ENCODE data around the gene TRIM31. TPM values are rescaled to one million over a fixed set of nuclear protein-coding genes. Genes with fewer than 3 reads are reported as not detected.
A peak's percentile ranks its signal among the peaks of the same experiment; 100 is the strongest.
"Not testable (repeated sequence)": the region's sequence is repeated elsewhere in the genome, so short reads cannot be mapped to it uniquely, and the experiment has no call there.

Gene TRIM31
- total RNA-seq, 2 experiments from 2014 or later, result 0.17 TPM; not detected in 1

DNA sequence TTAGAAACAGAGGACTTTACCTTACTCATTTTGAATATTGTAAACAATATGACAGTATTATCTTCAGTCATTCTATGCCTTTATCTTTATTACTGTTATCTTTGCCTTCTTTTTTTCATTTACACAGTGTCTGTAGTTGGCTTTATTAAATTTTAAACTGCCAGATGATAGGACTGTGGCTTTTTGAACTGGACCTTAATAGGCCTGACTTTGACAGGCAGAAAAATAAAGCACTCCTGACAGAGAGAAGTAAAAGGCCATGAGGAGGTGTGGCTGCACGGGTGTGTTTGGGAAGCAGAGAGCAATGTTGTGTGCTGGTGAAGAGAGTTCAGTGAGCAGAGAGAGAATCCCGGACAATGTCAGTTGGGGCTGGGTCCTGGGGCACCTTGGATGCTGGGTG lies 30.9 kb upstream of the TRIM31 start:
- Mint-ChIP-seq H3K27ac (no peak overlapping the region), H3K27me3 (ENCODE audit: low read depth) (peaks cover 41% of the 10 kb centered on the region), H3K4me1 (ENCODE audit: low read depth) (no peaks in the 10 kb centered on the region), H3K36me3 (ENCODE audit: low read depth) (no peaks in the 10 kb centered on the region), H3K4me3 (no peak overlapping the region), H3K9me3 (no peaks in the 10 kb centered on the region)
- DNase-seq, result no peak
- CTCF ChIA-PET, result interaction anchor here (0.6 to 2.9 kb wide), 3 partner anchors 11 to 813 kb away, joined by 3 to 8 read pairs (median 3); no protein-coding TSS in a partner anchor
- intact Hi-C loops (cut with micrococcal nuclease), result no loop called here

DNA sequence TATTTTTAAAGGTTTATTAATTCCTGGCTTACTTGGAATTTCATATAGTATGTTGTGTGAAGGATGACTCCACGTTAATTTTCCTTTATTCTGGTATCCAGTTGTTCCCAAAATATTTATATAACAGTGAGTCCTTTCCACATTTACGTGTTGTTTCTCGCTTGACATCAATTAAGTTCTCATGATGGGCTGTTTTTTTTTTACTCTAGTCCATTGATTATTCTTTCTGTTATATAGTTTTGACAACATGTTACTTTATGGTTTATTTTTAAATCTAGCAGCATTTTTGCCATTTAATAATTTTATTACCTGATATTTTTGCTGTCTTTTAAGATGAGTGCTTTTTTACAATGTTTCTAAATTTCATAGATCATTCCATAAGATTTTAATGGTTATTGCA lies 29.8 kb upstream of the TRIM31 start:
- Mint-ChIP-seq H3K27me3 (ENCODE audit: low read depth) (peaks cover 33% of the 10 kb centered on the region), H3K9me3 (no peaks in the 10 kb centered on the region)
- CTCF ChIA-PET, result interaction anchor here (2.9 kb wide), 1 partner anchor 12 kb away, joined by 8 read pairs; no protein-coding TSS in a partner anchor

DNA sequence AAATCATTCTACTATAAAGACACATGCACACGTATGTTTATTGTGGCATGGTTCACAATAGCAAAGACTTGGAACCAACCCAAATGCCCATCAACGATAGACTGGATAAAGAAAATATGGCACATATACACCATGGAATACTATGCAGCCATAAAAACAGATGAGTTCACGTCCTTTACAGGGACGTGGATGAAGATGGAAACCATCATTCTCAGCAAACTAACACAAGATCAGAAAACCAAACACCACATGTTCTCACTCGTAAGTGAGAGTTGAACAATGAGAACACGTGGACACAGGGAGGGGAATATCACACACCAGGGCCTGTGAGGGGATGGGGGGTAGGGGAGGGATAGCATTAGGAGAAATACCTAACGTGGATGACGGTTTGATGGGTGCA lies 27.4 kb upstream of the TRIM31 start:
- H3K9me3 Mint-ChIP-seq; H3K4me3 Mint-ChIP-seq; H3K36me3 Mint-ChIP-seq (ENCODE audit: low read depth); DNase-seq; H3K4me1 Mint-ChIP-seq (ENCODE audit: low read depth); intact Hi-C loops (cut with micrococcal nuclease); H3K27ac Mint-ChIP-seq; CTCF ChIA-PET: not testable (repeated sequence)
- H3K27me3 Mint-ChIP-seq (ENCODE audit: low read depth), result peaks cover 37% of the 10 kb centered on the region

More for the DNA sequence above, 29.8 kb upstream of the TRIM31 start:
- no peak for DNase-seq
- H3K4me1 Mint-ChIP-seq (ENCODE audit: low read depth), result no peaks in the 10 kb centered on the region
- no peak overlapping the region for H3K27ac Mint-ChIP-seq
- H3K4me3 Mint-ChIP-seq, result no peak overlapping the region
- no peaks in the 10 kb centered on the region for H3K36me3 Mint-ChIP-seq (ENCODE audit: low read depth)
- intact Hi-C loops (cut with micrococcal nuclease), result no loop called here

DNA sequence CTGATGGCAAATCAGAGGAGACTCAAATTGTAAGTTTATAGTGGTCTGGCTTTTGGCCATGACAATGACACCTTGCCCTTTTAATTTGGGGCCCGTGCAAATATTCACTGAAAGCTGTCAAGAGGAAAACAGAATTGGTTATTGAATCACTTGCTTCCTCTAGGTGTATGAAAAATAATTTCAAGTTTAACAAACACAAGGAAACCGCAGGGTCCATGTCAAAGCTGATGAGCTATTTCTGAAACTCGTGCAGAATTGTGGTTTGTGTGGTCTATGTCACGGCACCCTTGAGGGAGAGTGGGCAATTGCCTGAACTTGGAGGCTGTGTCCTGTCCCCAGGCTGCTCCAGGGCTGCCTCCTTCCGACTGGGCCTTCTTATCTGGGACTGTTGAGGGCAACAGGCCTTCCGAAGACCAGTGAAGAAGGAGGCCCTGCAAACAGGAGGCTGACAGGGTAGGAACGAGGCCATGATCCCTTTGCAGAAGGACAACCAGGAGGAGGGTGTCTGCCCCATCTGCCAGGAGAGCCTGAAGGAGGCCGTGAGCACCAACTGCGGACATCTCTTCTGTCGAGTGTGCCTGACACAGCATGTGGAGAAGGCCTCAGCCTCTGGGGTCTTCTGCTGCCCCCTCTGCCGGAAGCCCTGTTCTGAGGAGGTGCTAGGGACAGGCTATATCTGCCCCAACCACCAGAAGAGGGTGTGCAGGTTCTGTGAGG lies 23.8 kb upstream of the TRIM31 start:
- no peak overlapping the region for H3K4me3 Mint-ChIP-seq
- H3K4me1 Mint-ChIP-seq (ENCODE audit: low read depth), result peaks cover 3% of the 10 kb centered on the region
- H3K27ac Mint-ChIP-seq, result no peak overlapping the region
- DNase-seq, result no peak
- no peaks in the 10 kb centered on the region for H3K9me3 Mint-ChIP-seq
- H3K27me3 Mint-ChIP-seq (ENCODE audit: low read depth), result peaks cover 31% of the 10 kb centered on the region
- intact Hi-C loops (cut with micrococcal nuclease), result no loop called here
- CTCF ChIA-PET, result interaction anchor here (1.2 to 1.8 kb wide), 2 partner anchors 33 kb away, joined by 3 to 8 read pairs; no protein-coding TSS in a partner anchor
- no peaks in the 10 kb centered on the region for H3K36me3 Mint-ChIP-seq (ENCODE audit: low read depth)

DNA sequence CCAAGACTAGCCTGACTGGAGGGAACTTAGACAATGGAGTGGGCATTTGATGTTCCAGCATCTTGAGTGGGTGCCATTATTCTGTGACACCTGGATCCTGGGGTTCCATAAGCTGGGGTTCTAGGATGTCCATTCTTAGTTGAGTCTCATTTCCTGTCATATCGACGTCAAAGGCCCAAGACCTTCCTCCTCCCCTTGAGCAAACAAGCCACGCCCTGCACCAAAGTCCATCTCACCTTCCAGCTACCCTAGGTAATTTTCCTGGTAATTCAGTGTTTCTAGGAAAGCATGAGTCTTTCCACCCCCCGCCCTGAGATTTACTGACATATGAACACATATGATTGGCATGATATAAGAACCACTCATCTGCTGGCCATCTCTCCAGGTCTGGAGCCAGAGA lies 22.9 kb upstream of the TRIM31 start, which contains the start of gene TRIM40:
TRIM40 (plus strand) TSS at position 384 of the 400 bp plus-strand sequence. CDS start 897 bp downstream, outside the sequence.
- Mint-ChIP-seq H3K9me3 (no peaks in the 10 kb centered on the region), H3K4me3 (no peak within 1 kb of the TSS), H3K4me1 (ENCODE audit: low read depth) (peaks cover 7% of the 10 kb centered on the region), H3K27me3 (ENCODE audit: low read depth) (peaks cover 33% of the 10 kb centered on the region), H3K27ac (no peak within 1 kb of the TSS), H3K36me3 (ENCODE audit: low read depth) (no peaks in the 10 kb centered on the region)
- intact Hi-C loops (cut with micrococcal nuclease), result no loop called here
- no peak for DNase-seq
- CTCF ChIA-PET, result interaction anchor here (1.2 to 1.8 kb wide), 2 partner anchors 32 to 34 kb away, joined by 3 to 8 read pairs; no protein-coding TSS in a partner anchor

DNA sequence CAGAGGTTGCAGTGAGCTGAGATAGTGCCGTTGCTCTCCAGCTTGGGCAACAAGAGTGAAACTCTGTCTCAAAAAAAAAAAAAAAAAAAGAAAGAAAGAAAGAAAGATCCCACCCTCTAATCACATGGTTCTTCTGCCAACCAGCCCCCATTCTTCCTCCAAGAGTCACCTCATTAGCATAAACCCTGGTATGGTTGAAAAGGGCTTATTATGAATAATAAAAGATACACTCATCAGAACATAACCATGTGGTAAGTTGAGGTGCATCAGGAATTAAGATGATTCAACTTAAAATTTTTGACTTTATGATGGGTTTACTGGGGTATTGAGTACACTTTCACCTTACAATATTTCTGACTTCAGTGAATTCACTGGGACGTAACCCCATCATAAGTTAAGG lies 22.3 kb upstream of the TRIM31 start:
- CTCF ChIA-PET, result interaction anchor here (1.8 to 6.5 kb wide), 2 partner anchors 30 to 32 kb away, joined by 8 to 227 read pairs; no protein-coding TSS in a partner anchor
- H3K9me3 Mint-ChIP-seq, result no peaks in the 10 kb centered on the region
- H3K27me3 Mint-ChIP-seq (ENCODE audit: low read depth), result peaks cover 36% of the 10 kb centered on the region
- no peak overlapping the region for H3K27ac Mint-ChIP-seq
- no peak for DNase-seq
- intact Hi-C loops (cut with micrococcal nuclease), result no loop called here
- peaks cover 9% of the 10 kb centered on the region for H3K4me1 Mint-ChIP-seq (ENCODE audit: low read depth)
- H3K36me3 Mint-ChIP-seq (ENCODE audit: low read depth), result no peaks in the 10 kb centered on the region
- H3K4me3 Mint-ChIP-seq, result no peak overlapping the region

DNA sequence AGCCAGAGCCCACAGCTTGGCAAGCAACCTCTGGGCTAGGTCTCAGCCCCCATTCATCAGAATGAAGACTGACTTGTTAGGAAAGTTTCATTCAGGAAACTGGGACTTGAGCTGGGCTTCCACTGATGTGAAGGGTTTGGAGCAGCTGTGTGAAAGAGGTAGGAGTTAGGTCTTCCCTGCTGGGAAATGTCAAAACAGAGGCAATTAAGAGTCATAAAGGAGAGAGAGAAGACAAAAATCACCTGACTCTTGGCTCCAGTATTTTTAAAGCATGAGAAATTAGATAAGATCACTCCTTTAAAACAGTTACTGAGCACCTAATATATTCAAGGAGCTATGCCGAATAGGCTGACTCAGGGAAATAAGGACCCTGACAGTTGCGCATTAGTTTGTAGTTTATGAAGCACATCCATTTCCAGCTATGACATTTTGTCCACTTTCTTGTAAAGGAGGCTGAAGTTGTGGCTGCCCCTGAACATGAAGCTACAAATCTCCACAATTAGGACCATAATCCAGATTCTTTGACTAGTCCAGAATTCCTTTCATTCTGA lies 19.1 kb upstream of the TRIM31 start:
- intact Hi-C loops (cut with micrococcal nuclease), result loop anchor here (1.0 to 2.0 kb wide), 5 partner anchors 29 to 284 kb away; partner anchors contain the start of genes PPP1R11 and RNF39

DNA sequence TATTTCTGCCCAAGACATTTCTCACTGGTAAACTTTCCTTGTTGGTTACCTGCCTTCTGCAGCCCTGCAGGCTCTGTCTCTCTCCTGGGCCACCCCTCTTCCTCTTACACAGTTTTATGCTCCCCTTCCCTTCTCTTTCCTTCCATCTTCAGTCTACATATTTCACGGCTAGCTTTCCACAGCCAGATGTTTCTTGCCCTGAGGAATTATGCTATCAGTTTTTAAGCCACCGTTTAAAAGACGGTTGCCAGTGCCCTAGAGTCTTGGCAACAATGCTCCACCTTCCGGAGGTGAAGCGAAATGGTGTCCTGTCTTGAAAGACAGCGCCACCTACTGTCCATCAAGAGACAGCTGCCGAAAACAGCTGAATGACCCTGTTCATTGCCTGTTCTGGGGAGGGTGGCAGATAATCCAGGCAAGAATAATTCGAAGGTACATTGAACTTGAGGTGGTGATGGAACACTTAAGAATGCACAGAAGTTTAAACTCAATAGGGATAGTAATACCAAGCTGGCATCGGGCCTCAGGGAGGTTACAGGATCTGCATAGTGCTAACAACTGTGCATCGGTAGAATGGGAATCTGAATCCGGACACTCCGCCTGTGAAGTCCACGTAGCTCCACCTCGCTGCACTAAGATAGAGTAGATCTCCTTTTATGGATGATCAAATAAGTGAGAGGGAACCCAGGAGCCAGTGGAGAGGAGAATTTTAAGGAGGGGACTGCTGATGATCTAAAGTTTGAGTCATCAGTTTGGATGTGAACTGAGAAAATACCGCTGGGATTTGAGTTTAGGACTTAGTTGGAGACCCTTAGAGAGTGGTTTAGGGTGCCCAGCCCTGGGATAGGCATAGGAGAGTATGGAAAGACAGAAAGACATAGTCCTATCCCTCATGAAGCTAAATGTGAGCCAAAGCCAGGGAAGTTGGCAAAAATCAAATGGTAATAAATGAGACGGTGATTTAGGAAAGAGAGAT lies 18.3 kb upstream of the TRIM31 start:
- DNase-seq, result peak; percentile 80
- intact Hi-C loops (cut with micrococcal nuclease), result loop anchor here (1.0 to 2.0 kb wide), 5 partner anchors 28 to 283 kb away; partner anchors contain the start of genes PPP1R11 and RNF39
- no peaks in the 10 kb centered on the region for H3K9me3 Mint-ChIP-seq
- peaks cover 15% of the 10 kb centered on the region for H3K4me1 Mint-ChIP-seq (ENCODE audit: low read depth)
- CTCF ChIA-PET, result interaction anchor here (0.6 to 6.5 kb wide), 36 partner anchors 9 to 478 kb away, joined by 3 to 227 read pairs (median 4); partner anchors contain the start of genes POLR1H, PPP1R11 and TRIM31
- H3K36me3 Mint-ChIP-seq (ENCODE audit: low read depth), result no peaks in the 10 kb centered on the region
- no peak overlapping the region for H3K27ac Mint-ChIP-seq
- no peak overlapping the region for H3K4me3 Mint-ChIP-seq
- H3K27me3 Mint-ChIP-seq (ENCODE audit: low read depth), result peaks cover 51% of the 10 kb centered on the region

More for the DNA sequence above, 19.1 kb upstream of the TRIM31 start:
- Mint-ChIP-seq H3K27ac (no peak overlapping the region), H3K4me3 (no peak overlapping the region), H3K4me1 (ENCODE audit: low read depth) (peaks cover 16% of the 10 kb centered on the region), H3K36me3 (ENCODE audit: low read depth) (no peaks in the 10 kb centered on the region), H3K9me3 (no peaks in the 10 kb centered on the region), H3K27me3 (ENCODE audit: low read depth) (peaks cover 49% of the 10 kb centered on the region)
- CTCF ChIA-PET, result interaction anchor here (0.8 to 6.5 kb wide), 27 partner anchors 10 to 242 kb away, joined by 3 to 227 read pairs (median 5); partner anchors contain the start of genes PPP1R11 and TRIM31
- no peak for DNase-seq

DNA sequence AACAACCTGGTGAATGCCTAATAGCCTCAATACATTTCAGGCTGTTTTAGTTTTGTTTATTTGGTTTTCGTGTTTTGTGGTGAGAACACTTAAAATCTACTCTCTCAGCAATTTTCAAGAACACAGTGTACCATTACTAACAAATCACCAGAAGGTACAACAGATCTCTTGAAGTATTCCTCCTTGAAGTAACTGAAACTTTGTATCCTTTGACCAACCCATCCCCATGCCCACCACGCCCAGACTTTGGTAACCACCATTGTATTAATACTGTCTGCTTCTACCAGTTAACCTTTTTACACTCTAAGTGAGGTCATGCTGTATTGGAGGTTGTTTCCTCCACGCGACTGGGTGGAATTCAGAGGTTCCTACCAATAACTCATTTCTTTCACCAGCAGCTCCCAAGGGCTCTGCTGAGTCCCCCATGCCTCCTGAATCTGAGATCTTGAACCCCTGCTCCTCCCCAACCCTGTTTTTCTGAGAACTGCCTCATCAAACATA lies 17.3 kb upstream of the TRIM31 start:
- H3K4me1 Mint-ChIP-seq (ENCODE audit: low read depth), result peaks cover 13% of the 10 kb centered on the region
- intact Hi-C loops (cut with micrococcal nuclease), result loop anchor here (2.0 kb wide), 2 partner anchors 55 to 63 kb away; partner anchors contain the start of genes PPP1R11 and RNF39
- H3K27me3 Mint-ChIP-seq (ENCODE audit: low read depth), result peaks cover 48% of the 10 kb centered on the region
- H3K4me3 Mint-ChIP-seq, result no peak overlapping the region
- CTCF ChIA-PET, result interaction anchor here (0.6 to 6.5 kb wide), 15 partner anchors 13 to 199 kb away, joined by 3 to 227 read pairs (median 8); partner anchors contain the start of genes POLR1H, PPP1R11 and TRIM31
- no peaks in the 10 kb centered on the region for H3K9me3 Mint-ChIP-seq
- H3K36me3 Mint-ChIP-seq (ENCODE audit: low read depth), result no peaks in the 10 kb centered on the region
- DNase-seq, result no peak
- no peak overlapping the region for H3K27ac Mint-ChIP-seq

DNA sequence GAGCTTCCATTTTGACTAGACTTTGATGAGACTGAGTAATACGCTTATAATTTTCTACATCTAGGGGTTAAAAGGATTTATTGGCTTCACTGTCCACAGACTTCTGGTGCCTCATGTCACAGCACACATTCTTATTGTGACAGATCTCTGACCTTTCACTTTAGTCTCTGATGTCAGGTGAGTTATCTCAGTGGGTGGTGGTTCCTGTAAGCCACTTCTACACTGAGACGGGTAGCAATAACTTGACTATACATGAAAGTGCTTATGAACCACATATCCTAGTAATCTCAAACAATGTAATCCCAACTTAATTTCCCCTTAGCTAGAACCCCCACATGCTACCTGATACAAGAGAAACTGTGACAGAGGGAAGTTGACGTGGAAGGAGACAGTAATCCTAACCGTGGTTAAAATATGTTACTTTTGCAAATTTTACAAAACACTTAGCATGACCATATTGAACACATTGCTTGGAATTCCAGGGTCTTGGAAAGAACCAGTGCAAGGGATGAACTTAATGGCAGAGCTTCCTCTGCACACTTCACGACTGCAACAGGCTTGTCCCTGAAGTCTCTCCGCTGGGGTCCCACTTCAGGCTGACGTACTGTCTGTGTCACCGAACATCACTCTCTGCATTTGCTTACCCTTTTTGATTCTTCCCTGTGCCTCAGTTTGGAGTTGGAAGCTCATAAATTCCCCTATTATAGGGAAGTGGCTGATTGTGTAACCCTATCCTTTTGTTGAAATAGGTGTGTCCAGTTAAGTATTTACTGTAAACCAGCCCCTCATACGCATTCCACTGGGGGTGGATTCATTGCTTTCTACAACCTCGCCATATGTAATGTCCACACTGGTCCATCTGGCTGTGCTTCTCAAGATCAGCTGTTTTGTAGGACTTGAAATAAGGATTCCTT lies 16.6 kb upstream of the TRIM31 start:
- H3K9me3 Mint-ChIP-seq, result no peaks in the 10 kb centered on the region
- H3K27ac Mint-ChIP-seq, result no peak overlapping the region
- peaks cover 13% of the 10 kb centered on the region for H3K4me1 Mint-ChIP-seq (ENCODE audit: low read depth)
- DNase-seq, result no peak
- intact Hi-C loops (cut with micrococcal nuclease), result loop anchor here (2.0 kb wide), 2 partner anchors 55 to 63 kb away; partner anchors contain the start of genes PPP1R11 and RNF39
- no peak overlapping the region for H3K4me3 Mint-ChIP-seq
- CTCF ChIA-PET, result interaction anchor here (0.6 to 6.5 kb wide), 7 partner anchors 16 to 72 kb away, joined by 3 to 227 read pairs (median 15); partner anchors contain the start of genes PPP1R11 and TRIM31
- H3K27me3 Mint-ChIP-seq (ENCODE audit: low read depth), result peaks cover 48% of the 10 kb centered on the region
- H3K36me3 Mint-ChIP-seq (ENCODE audit: low read depth), result no peaks in the 10 kb centered on the region
